Measurements from ENCODE around the gene TMEFF1. TPM values are rescaled to one million over a fixed set of nuclear protein-coding genes. Genes with fewer than 3 reads are reported as not detected.

TMEFF1 gene
- total and polyA plus RNA-seq, 2 experiments from 2014 or later = 22.3 to 34.2 TPM

DNA sequence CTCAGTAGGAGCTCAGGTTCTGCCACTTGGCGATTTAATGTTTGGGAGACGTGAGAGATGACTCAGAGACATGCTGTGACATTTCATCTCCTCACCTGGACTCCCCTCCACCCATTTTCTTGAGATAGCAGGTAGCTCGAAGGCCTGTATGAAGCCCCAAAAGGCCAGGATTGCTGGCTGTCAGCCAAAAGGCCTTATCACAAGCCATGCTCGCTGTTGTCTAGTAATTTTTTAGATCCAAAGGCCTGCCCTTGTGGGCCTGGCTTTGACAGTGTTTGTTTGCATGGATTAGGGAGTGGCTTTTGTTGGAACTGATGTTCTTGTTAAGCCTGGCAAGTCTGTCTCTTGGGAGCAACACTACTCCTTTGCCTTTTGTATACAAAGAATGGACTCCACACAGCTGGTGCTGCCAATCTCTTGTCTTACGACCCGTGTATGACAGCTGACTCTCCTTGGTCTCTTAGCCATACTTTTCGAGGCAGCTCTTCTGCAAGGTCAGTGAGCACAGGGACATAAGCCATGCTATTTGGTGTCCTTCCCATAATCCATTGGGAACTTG, 127.7 kb downstream of the TMEFF1 start:
- Histone ChIP-seq H3K27ac (no peak overlapping the region), H3K4me1 (ENCODE audit: low read depth) (no peaks in the 10 kb centered on the region), H3K27me3 (no peaks in the 10 kb centered on the region), H3K36me3 (no peaks in the 10 kb centered on the region), H3K4me3 (no peak overlapping the region), H3K9me3 (ENCODE audit: low read depth) (no peaks in the 10 kb centered on the region)
- no peak for DNase-seq (ENCODE audit: low read depth in 1 of 2, low spot score in 1 of 2)
- TF ChIP-seq, protein P1, sequence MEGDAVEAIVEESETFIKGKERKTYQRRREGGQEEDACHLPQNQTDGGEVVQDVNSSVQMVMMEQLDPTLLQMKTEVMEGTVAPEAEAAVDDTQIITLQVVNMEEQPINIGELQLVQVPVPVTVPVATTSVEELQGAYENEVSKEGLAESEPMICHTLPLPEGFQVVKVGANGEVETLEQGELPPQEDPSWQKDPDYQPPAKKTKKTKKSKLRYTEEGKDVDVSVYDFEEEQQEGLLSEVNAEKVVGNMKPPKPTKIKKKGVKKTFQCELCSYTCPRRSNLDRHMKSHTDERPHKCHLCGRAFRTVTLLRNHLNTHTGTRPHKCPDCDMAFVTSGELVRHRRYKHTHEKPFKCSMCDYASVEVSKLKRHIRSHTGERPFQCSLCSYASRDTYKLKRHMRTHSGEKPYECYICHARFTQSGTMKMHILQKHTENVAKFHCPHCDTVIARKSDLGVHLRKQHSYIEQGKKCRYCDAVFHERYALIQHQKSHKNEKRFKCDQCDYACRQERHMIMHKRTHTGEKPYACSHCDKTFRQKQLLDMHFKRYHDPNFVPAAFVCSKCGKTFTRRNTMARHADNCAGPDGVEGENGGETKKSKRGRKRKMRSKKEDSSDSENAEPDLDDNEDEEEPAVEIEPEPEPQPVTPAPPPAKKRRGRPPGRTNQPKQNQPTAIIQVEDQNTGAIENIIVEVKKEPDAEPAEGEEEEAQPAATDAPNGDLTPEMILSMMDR (IDR thresholded peaks at IDR 0.05; ENCODE audit: low read depth, low read length) = no peak

DNA sequence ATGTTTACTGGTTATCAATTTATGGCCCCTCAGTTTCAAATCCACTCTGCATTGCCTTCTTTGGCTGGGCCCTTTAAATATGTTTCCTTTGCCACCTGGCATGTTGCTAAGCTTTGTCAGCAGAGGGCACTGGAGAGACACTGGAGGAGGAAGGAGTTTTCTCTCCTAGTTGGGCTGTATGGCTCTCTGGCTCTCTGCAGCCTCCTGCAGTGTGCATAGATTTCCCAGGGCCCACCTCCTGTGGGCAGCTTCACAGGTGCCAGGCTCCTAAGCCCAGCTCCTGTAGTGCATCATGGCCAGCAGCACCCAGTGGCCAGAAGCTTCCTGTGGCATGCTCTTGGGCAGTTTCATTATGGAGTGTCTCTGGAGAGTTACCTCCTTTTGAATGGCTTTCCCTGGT, 128.3 kb downstream of the TMEFF1 start:
- no peaks in the 10 kb centered on the region for H3K36me3 ChIP-seq
- no peaks in the 10 kb centered on the region for H3K27me3 ChIP-seq
- peak; percentile 73 to 76 for DNase-seq (ENCODE audit: low read depth in 1 of 2, low spot score in 1 of 2)
- TF ChIP-seq, protein P1 (IDR thresholded peaks at IDR 0.05; ENCODE audit: low read depth, low read length) = peak; percentile 88
- H3K27ac ChIP-seq = no peak overlapping the region
- no peaks in the 10 kb centered on the region for H3K9me3 ChIP-seq (ENCODE audit: low read depth)
- no peak overlapping the region for H3K4me3 ChIP-seq
- no peaks in the 10 kb centered on the region for H3K4me1 ChIP-seq (ENCODE audit: low read depth)

DNA sequence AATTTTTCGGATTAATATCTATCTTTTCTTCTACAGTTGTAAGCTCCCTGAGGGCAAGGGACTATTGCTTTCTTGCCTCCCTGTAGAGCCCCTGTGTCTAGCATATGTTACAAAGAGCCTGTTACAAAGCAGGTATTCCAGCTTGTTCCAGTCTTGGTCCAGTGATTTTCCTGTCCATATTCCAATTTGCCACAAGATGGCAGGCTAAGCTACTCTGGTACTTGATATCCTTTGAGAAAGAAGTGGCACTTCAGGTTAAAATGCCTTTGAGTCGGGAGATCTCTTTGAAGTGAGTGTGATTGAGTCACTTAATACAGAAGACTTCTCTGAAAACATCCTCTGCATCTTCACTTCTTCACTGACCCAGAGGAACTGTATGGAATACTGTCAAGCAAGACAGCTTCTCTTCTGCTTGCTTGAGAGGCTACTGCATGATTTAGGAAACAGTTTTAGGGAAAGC, 129.4 kb downstream of the TMEFF1 start:
- Histone ChIP-seq H3K4me1 (ENCODE audit: low read depth) (no peaks in the 10 kb centered on the region), H3K36me3 (no peaks in the 10 kb centered on the region), H3K9me3 (ENCODE audit: low read depth) (no peaks in the 10 kb centered on the region), H3K27me3 (no peaks in the 10 kb centered on the region), H3K4me3 (no peak overlapping the region), H3K27ac (no peak overlapping the region)
- TF ChIP-seq, protein P1 (IDR thresholded peaks at IDR 0.05; ENCODE audit: low read depth, low read length) = peak; percentile 72
- DNase-seq (ENCODE audit: low read depth in 1 of 2, low spot score in 1 of 2) = peak; percentile 65 to 78

DNA sequence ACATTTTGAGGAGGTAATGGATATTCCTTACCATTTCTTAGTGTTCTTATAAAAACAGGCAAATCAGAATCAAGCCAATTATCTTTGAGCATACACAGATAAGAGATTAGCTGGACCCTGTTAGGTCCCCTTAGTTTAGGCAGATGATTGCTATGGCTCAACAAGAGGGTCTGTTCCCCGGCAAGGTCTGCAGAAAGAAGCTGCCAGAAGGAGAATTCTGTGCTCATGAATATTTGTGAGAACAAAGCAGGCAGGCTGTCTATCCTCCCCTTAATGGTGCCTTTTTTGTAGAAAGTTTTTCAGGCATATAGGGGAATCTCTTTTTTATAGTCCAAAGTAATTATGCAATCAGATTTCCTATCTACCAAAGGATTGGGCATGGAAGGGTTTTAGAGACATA, 132.5 kb downstream of the TMEFF1 start:
- no peaks in the 10 kb centered on the region for H3K36me3 ChIP-seq

DNA sequence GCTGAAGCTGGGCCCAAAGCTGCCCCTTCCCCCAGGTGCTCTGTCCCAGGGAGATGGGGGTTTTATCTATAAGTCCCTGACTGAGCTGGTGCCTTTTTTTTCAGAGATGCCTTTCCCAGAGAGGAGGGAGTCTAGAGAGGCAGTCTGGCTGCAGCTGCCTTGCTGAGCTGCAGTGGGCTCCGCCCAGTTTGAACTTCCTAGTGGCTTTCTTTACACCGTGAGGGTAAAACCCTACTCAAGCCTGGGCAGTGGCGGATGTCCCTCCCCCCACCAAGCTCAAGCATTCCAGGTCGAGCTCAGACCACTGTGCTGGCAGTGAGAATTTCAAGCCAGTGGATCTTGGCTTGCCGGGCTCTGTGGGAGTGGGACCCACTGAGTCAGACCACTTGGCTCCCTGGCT, 146.2 kb downstream of the TMEFF1 start:
- Histone ChIP-seq H3K27ac (no peak overlapping the region), H3K27me3 (no peaks in the 10 kb centered on the region), H3K9me3 (ENCODE audit: low read depth) (no peaks in the 10 kb centered on the region), H3K4me1 (ENCODE audit: low read depth) (no peaks in the 10 kb centered on the region), H3K4me3 (no peak overlapping the region), H3K36me3 (no peaks in the 10 kb centered on the region)
- DNase-seq (ENCODE audit: low read depth in 1 of 2, low spot score in 1 of 2) = no peak
- TF ChIP-seq, protein P1 (IDR thresholded peaks at IDR 0.05; ENCODE audit: low read depth, low read length) = no peak

More for the DNA sequence above, 132.5 kb downstream of the TMEFF1 start:
- H3K9me3 ChIP-seq (ENCODE audit: low read depth) = no peaks in the 10 kb centered on the region
- no peaks in the 10 kb centered on the region for H3K4me1 ChIP-seq (ENCODE audit: low read depth)
- DNase-seq (ENCODE audit: low read depth in 1 of 2, low spot score in 1 of 2) = no peak
- no peak overlapping the region for H3K27ac ChIP-seq
- H3K27me3 ChIP-seq = no peaks in the 10 kb centered on the region
- H3K4me3 ChIP-seq = no peak overlapping the region
- TF ChIP-seq, protein P1 (IDR thresholded peaks at IDR 0.05; ENCODE audit: low read depth, low read length) = no peak

Data from cardiac muscle cell (in vitro differentiated cells and primary cell).